ENCODE results near the gene NAV2.

The NAV2 gene

GRCh38 chr11:19962053-19962800, 249.6 kb downstream of the NAV2 start:
- no peak for DNase-seq

GRCh38 chr11:19962801-19963175, 250.2 kb downstream of the NAV2 start:
- no peak for DNase-seq

- no peak for DNase-seq
Measured at GRCh38 chr11:19963697-19964387, 251.2 kb downstream of the NAV2 start.

DNA sequence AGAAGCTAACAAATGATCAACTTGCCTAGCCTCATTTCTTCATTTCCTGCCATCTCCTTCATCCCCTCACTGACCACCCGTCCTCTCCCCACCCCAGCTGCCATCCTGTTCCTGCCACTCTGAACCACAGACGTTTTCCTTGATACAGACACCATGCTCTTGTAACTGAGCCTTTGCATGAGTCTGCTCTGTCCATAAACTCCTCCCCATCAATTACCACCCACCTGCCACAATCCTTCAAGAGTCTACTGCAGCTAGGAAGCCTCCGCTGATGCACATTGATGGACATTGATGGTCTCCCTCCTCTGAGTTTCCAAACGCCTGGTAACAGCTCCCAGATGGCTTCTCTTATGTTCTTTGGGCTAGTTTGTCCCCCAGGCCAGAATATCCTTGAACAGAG, 253.8 kb downstream of the NAV2 start:
- no peak for DNase-seq

GRCh38 chr11:19966927-19967326, 254.3 kb downstream of the NAV2 start:
- DNase-seq, result no peak

DNA sequence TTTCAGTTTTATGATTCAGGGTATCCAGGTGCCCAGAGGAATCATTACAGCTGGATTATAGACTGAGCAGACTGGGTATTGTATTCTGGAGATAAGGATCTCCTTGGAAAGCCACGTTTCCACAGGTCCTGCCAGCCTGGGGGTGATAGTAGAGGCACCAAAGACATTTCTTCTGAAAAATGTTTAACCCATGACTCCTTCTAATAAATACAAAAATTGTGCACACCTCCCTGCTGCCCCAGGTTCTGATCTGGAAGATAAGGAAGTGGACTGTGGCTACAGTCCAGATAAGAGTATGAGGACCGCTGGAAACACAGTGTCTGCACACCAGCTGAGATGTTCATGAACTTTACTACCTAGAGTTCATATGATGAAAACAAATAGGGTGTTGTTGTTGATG, 255.2 kb downstream of the NAV2 start:
- no peak for DNase-seq

- no peak for DNase-seq
Measured at GRCh38 chr11:19968860-19969259, 256.2 kb downstream of the NAV2 start.

DNA sequence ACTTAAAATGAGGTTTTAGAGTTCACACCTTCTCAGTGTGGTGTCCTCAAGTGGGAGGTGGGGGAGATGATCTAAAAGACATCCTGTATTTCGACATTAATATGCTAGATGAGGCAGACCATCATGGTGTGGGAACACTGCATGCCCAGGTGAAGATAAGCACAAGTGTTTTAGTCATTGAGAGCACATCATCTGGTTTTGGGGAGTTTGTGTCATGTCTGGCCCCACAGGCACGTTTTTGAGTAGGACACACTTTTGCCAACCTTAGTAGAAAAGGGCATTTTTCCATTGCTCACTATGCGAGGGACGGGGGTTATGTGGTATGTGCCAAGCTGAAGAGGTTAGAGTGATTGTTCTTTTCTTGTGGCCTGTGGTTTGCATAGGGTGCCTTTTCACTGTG, 258.3 kb downstream of the NAV2 start:
- DNase-seq, result no peak

DNA sequence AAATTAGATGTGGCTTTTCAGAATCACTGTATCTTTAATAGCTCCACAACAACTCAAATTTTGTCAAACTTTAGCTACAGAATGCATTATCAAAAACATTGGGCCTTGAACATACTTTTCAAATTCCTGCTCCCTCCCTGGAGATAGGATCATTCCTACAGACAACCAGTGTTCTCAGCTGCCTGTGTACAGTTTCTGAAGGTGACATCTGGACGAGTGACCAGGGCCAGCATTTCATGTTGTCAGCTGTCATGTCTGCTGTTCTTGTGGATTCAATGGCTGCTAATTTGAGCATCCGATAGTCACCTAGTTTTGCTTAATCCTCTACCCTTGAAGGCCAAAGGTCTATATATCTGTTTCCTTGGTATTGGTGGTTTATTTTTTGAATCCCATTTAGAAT, 259.5 kb downstream of the NAV2 start:
- no peak for DNase-seq

DNA sequence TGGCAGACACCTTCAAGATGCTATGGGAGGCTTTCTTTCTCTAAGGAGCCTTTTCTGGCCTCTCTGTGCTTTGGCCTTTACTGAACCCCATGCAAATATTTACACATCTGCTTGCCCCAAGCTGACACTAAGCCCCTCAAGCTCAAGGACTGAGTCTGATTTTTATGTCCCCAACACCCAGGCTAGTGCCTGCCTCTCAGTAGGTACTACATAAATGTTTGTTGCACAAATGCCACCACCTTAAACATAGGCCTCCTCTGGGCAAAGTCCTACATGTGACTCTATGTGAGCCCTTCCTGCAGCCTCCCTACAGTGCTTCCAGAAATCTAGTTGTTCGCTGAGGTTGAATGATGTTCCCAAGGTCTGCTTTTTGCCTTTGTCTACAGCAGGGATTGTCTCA, 260.0 kb downstream of the NAV2 start:
- no peak for DNase-seq

DNA sequence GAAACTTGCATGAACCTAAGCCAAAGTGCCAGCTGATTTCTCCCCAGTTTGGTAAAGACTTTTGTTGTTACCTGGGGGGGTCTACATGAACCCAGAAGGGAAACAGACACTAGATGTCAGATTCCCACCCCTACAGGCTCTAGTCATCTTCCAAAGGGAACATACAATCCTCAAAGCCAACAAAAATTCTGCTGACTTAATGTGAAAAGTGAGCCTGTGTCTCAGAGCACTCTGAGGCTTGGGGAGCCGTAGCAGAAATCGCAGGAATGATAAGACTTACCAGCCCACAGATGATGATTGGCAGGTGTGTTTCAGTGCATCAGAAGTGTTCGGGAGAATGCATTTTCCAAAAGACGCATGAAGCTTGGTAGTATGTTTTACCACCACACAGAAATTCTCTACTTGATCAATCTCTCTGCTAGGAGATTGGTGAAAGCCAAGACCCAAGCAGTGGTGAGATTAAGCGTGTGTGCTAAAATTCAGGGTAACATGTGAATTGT, 260.5 kb downstream of the NAV2 start:
- no peak for DNase-seq

GRCh38 chr11:19974886-19975285, 262.2 kb downstream of the NAV2 start:
- no peak for DNase-seq

GRCh38 chr11:19975414-19975990, 262.9 kb downstream of the NAV2 start:
- no peak for DNase-seq

DNA sequence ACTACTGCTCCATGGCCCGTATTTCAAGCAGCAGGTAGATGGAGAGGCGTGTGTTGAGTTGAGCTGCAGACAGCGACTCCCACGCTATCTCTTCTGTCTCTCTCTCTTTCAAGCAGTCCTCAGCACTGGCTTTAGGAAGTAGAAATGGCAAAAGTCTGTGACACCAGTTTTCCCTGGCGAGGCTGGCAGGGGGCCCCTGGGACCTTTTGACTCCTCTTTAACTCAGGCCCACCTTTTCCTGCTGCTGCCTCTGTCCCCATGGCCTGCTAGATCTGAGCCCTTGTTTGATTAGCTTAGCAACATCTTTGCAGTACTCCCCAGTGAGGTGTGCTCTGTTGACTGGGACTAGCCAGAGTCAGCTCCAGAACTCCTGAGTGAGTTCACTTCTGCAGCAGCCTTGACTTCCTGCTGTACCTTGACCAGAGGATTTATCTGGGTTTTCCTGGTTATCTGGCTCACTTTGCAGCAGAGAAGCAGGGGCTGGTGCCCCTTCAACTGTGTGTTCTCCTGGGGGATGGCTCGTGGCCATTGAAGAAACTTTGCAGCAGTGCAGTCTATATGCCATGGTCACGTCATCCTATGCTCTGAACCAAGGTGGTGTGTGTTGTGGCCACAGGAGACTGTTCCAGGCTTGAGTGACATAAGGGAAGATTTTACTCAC, 263.8 kb downstream of the NAV2 start:
- DNase-seq, result no peak

GRCh38 chr11:19977941-19978340, 265.3 kb downstream of the NAV2 start:
- no peak for DNase-seq

DNA sequence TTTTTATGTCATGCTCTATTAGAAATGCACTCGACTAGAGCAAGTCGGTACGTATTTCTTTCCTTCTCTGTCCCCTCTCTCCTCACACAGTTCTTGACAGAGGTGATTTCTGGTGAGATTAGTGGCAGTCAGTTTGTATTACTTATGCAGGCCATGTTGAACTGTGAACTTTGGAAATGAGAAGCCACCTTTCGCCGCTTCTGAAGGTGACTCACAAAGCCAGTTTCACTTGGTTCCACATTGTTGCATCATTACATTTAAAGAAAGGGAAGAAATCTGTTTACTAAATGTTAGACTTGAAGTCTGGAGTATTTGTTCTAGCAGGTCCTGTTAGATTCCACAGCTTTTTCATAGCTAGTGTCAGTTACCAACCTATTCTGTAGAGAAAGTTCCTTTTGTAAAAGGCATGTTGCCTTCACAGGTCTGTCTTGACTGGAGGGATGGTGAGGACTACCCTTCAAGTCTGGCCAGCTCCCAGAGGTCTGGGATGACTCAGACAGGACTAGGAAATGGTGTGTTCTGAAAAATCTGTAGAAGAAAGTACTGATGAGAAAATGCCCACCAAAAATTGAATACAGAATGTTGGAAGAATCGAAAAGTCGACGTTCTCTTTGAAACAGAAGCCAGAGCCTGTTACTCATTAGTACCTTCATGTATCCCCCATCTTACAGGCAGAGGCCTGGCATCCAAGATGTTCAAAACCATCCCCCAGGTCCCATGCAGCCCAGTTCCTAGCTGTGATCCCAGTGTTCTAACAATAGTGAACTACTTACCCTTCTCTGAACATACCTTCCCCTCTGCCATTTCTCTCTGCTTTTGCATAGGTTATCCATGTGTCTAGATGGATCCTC, 266.3 kb downstream of the NAV2 start:
- no peak for DNase-seq

GRCh38 chr11:19979519-19979845, 266.8 kb downstream of the NAV2 start:
- DNase-seq, result no peak

DNA sequence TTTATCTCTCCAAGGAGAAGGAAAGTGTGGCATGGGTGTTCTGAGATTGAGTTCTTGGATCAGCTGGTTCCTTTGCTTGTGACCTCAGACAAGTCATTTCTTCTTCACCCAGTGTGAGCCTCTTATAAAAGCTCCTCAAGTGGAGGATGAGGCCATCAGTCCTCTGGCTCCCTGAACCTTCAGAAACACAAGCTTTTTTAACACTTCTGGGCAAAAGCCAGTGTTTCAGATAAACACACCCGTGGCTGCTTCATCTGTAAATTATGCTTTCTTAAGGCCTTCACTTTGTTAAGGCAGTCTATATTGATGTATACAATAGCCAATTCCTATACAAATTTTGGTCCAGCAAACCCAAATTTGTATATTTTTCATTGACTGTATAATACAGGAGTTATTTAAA, 267.8 kb downstream of the NAV2 start:
- no peak for DNase-seq

DNA sequence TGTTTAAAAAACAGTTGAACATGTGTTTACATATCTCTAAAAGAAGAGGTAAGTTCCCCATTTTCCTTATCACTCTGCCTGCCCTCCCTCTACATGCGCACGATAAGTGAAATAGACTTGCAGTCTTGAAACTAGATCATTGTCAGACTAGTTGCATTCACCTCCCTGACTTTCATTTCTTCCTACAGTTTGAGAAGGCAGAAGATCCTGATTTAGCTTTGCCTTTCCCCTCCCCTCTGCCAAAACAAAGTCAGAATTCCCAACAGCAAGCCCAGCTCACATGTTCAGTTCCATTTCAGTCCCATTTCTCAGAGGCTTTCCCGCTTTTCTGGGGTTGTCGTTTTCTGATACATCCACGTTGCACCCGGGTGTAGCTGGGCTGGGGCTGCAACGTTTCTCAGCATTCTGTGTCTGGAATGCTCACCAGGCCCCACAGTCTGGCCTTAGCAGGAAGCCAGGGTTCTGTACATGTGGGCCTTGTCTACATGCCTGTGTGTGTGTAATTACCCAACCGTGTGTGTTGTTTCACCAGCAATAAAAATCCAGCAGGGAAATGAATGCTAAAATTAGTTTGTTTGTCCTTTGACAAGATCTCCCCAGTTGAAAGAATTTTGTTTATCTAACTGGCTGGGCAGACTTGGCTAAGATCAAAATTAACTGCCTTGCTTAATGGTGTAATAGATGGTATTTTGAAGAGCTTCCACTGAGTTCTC, 268.5 kb downstream of the NAV2 start:
- no peak for DNase-seq

GRCh38 chr11:19982774-19983495, 270.3 kb downstream of the NAV2 start:
- DNase-seq, result no peak

GRCh38 chr11:19984048-19984742, 271.6 kb downstream of the NAV2 start:
- no peak for DNase-seq

All from SIG-M5 (cell line).